GM12878 (cell line): ENCODE results near the gene SLMAP. TPM values are rescaled to one million over a fixed set of nuclear protein-coding genes. Genes with fewer than 3 reads are reported as not detected.

Source experiments
- BCLAF1 ChIP-seq: fragments of 450-650 bp; IDR thresholded peaks from 2 replicates; pipeline ENCODE4 v1.6.1; 2017; ENCODE audit warnings: antibody characterized with exemption, mild to moderate bottlenecking, moderate library complexity
- CREB1 ChIP-seq: IDR thresholded peaks from 2 replicates; pipeline ENCODE4 v1.6.1; 2012; ENCODE audit warnings: low read depth, mild to moderate bottlenecking, inconsistent platforms
- ELK1 ChIP-seq: IDR thresholded peaks from 2 replicates; pipeline ENCODE4 v1.6.1; 2012; ENCODE audit warnings: low read depth, low read length, improper control_type of control experiment
- MXI1 ChIP-seq: fragments of 150-350 bp; IDR thresholded peaks from 2 replicates; pipeline ENCODE4 v1.6.1; 2011; ENCODE audit warnings: low read depth, mild to moderate bottlenecking, inconsistent platforms, low read length, improper control_type of control experiment
- NR2C2 ChIP-seq: IDR thresholded peaks from 2 replicates; pipeline ENCODE4 v1.6.1; 2011; ENCODE audit warnings: borderline replicate concordance, low read depth; ENCODE audit not compliant: control insufficient read depth, insufficient read length
- PML ChIP-seq: IDR thresholded peaks from 2 replicates; pipeline ENCODE4 v1.6.1; 2012; ENCODE audit warnings: low read length, inconsistent platforms
- RELB ChIP-seq: fragments of 450-650 bp; IDR thresholded peaks from 2 replicates; pipeline ENCODE4 v1.6.1; 2017; ENCODE audit warnings: low read depth, mild to moderate bottlenecking, moderate library complexity
- TCF7 ChIP-seq: IDR thresholded peaks from 2 replicates; pipeline ENCODE4 v1.6.1; 2014; ENCODE audit warnings: antibody characterized with exemption, borderline replicate concordance
- ZSCAN29 ChIP-seq: fragments of 450-650 bp; IDR thresholded peaks from 2 replicates; pipeline ENCODE4 v1.6.1; 2017; ENCODE audit warnings: mild to moderate bottlenecking, moderate library complexity
- polyA plus RNA-seq, 11 experiments: library from polyadenylated mRNA; depleted of rRNA in 4 of 11; unstranded in 6 of 11; stranded (reverse) in 5 of 11; fragments of >200 nt; fragmentation: Nextera tagmentation in 4 of 11; fragmentation: Illumina TruSeq in 1 of 11; extraction: Ambion mirVana in 4 of 11; extraction: Trizol in 1 of 11; gene quantifications; 1 replicate in 1 of 11; 2 replicates in 10 of 11; pipeline versions ENCODE4 v1.2.1 to v1.2.3, GENCODE V29; 2011 to 2016; ENCODE audit warnings: inconsistent platforms in 2 of 11, missing spikeins in 2 of 11, low read depth in 1 of 11
- total RNA-seq, 4 experiments: library from RNA; depleted of rRNA in 3 of 4; stranded (reverse); fragments of >200 nt in 3 of 4; fragmentation: Illumina TruSeq in 1 of 4; extraction: Trizol in 1 of 4; gene quantifications; 2 replicates each; pipeline versions ENCODE4 v1.2.1 to v1.2.3, GENCODE V29; 2013 to 2021
- TF ChIP-seq, protein P1 (sequence below): IDR thresholded peaks from 2 replicates; pipeline ENCODE4 v1.6.1; 2012; ENCODE audit warnings: low read depth, low read length, improper control_type of control experiment

Gene SLMAP
- total and polyA plus RNA-seq, 10 of the 15 experiments (the other 5 are each of a cell fraction or from before 2014, with no cell fraction given): 8.3 to 43.8 (median 26.4) TPM

GRCh38 chr3:57727106-57727505 lies 29.0 kb upstream of the SLMAP start (continued):
- no peak for TF ChIP-seq CREB1
- no peak for TF ChIP-seq ZSCAN29
- TF ChIP-seq, protein P1, sequence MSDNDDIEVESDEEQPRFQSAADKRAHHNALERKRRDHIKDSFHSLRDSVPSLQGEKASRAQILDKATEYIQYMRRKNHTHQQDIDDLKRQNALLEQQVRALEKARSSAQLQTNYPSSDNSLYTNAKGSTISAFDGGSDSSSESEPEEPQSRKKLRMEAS: no peak
- TF ChIP-seq PML: no peak
- no peak for TF ChIP-seq ELK1
- no peak for TF ChIP-seq RELB
- TF ChIP-seq MXI1: no peak
- TF ChIP-seq BCLAF1: no peak
- TF ChIP-seq TCF7: no peak
- no peak for TF ChIP-seq NR2C2
